ENCODE data around the gene SPTLC3.

GRCh38 chr20:13140201-13140600 is 131.4 kb downstream of the SPTLC3 start:
- no peak for TF ChIP-seq CTCF (IDR thresholded peaks at IDR 0.05)
- TF ChIP-seq POLR2A (IDR thresholded peaks at IDR 0.05): no peak
- no peak for TF ChIP-seq POLR2AphosphoS5 (IDR thresholded peaks at IDR 0.05)

Data from breast epithelium (tissue), 3 donors.